ENCODE measurements around the gene COL10A1. TPM values are rescaled to one million over a fixed set of nuclear protein-coding genes. Genes with fewer than 3 reads are reported as not detected.
A peak's percentile ranks its signal among the peaks of the same experiment; 100 is the strongest.

Gene COL10A1
- total and polyA plus RNA-seq, 10 of the 15 experiments (the other 5 are each of a cell fraction or from before 2014, with no cell fraction given) = 0.02 to 0.33 (median 0.06) TPM; not detected in 5

DNA sequence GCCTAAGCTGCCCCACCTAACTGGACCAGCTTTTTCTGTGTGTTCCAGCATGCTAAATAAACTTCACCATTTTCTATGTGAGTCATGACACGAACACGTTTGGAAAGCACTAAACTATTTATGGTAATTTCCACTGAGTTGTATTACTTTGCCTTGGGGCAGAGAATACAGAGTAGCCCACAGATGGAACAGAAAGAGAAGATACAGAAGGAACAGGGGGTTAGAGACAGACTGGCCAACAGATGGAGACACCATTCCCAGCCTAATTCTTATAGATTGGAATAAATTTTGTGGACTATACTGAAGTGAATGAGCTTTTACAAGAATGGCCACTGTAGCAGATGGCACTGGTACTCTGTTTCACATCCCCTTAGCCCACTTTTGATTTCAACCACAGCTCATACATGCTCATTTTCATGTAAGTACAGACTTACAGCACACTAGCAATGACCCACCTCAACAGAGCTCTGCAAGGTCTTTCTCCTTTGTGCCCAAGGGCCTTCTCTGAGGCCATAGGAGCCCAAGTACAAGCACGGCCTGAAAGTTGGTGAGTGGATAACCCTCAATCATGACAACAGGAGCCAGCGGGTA, 38.4 kb downstream of the COL10A1 start (continued):
- TF ChIP-seq BHLHE40 (IDR thresholded peaks at IDR 0.05; ENCODE audit: borderline replicate concordance in 1 of 2, low read depth in 2 of 2, low read length in 1 of 2) = peak in 1 of 2 experiments; percentile 36; a peak in 2 of 4 replicates
- peak; percentile 69 for TF ChIP-seq ATF2 (IDR thresholded peaks at IDR 0.05; ENCODE audit: low read length)
- TF ChIP-seq RAD21 (IDR thresholded peaks at IDR 0.05; ENCODE audit: insufficient read depth, low read depth, low read length) = 0 out of 2 replicates have a peak, but pooled peaks have one; percentile 4
- peak; percentile 65; the same call in 2 of the 3 replicates for TF ChIP-seq POU2F2 (IDR thresholded peaks at IDR 0.05; ENCODE audit: borderline replicate concordance, low read depth, low read length)
- peak; percentile 6 for TF ChIP-seq SP1 (IDR thresholded peaks at IDR 0.05; ENCODE audit: low read depth, low read length)
- no peak for TF ChIP-seq BMI1 (IDR thresholded peaks at IDR 0.05; ENCODE audit: borderline replicate concordance)
- TF ChIP-seq BACH1 (IDR thresholded peaks at IDR 0.05; ENCODE audit: borderline replicate concordance) = no peak
- peak; percentile 72 for TF ChIP-seq POLR2AphosphoS5 (IDR thresholded peaks at IDR 0.05; ENCODE audit: low read length)
- TF ChIP-seq MTA3 (IDR thresholded peaks at IDR 0.05; ENCODE audit: borderline replicate concordance, low read length) = 0 out of 2 replicates have a peak, but pooled peaks have one; percentile 27
- TF ChIP-seq TCF3 (IDR thresholded peaks at IDR 0.05; ENCODE audit: borderline replicate concordance, insufficient read depth, low read depth, low read length) = peak; percentile 87; the same call in 1 of the 2 replicates
- TF ChIP-seq, protein P1, sequence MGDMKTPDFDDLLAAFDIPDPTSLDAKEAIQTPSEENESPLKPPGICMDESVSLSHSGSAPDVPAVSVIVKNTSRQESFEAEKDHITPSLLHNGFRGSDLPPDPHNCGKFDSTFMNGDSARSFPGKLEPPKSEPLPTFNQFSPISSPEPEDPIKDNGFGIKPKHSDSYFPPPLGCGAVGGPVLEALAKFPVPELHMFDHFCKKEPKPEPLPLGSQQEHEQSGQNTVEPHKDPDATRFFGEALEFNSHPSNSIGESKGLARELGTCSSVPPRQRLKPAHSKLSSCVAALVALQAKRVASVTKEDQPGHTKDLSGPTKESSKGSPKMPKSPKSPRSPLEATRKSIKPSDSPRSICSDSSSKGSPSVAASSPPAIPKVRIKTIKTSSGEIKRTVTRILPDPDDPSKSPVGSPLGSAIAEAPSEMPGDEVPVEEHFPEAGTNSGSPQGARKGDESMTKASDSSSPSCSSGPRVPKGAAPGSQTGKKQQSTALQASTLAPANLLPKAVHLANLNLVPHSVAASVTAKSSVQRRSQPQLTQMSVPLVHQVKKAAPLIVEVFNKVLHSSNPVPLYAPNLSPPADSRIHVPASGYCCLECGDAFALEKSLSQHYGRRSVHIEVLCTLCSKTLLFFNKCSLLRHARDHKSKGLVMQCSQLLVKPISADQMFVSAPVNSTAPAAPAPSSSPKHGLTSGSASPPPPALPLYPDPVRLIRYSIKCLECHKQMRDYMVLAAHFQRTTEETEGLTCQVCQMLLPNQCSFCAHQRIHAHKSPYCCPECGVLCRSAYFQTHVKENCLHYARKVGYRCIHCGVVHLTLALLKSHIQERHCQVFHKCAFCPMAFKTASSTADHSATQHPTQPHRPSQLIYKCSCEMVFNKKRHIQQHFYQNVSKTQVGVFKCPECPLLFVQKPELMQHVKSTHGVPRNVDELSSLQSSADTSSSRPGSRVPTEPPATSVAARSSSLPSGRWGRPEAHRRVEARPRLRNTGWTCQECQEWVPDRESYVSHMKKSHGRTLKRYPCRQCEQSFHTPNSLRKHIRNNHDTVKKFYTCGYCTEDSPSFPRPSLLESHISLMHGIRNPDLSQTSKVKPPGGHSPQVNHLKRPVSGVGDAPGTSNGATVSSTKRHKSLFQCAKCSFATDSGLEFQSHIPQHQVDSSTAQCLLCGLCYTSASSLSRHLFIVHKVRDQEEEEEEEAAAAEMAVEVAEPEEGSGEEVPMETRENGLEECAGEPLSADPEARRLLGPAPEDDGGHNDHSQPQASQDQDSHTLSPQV (IDR thresholded peaks at IDR 0.05) = no peak
- TF ChIP-seq, protein P2, sequence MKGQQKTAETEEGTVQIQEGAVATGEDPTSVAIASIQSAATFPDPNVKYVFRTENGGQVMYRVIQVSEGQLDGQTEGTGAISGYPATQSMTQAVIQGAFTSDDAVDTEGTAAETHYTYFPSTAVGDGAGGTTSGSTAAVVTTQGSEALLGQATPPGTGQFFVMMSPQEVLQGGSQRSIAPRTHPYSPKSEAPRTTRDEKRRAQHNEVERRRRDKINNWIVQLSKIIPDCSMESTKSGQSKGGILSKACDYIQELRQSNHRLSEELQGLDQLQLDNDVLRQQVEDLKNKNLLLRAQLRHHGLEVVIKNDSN (IDR thresholded peaks at IDR 0.05; ENCODE audit: borderline replicate concordance, extremely low read length, insufficient read depth, low read depth, low read length) = no peak
- TF ChIP-seq CHD4 (IDR thresholded peaks at IDR 0.05) = no peak
- peak; percentile 79 for TF ChIP-seq FOXM1 (IDR thresholded peaks at IDR 0.05; ENCODE audit: low read depth, low read length)
- no peak for TF ChIP-seq GABPA (IDR thresholded peaks at IDR 0.05; ENCODE audit: low read depth)
- no peak for TF ChIP-seq ZZZ3 (IDR thresholded peaks at IDR 0.05; ENCODE audit: control insufficient read depth, insufficient read length, low read depth)
- TF ChIP-seq CHD2 (IDR thresholded peaks at IDR 0.05; ENCODE audit: borderline replicate concordance, low read depth, low read length) = peak; percentile 7; the same call in 1 of the 2 replicates
- TF ChIP-seq NFYA (IDR thresholded peaks at IDR 0.05; ENCODE audit: borderline replicate concordance, low read depth, low read length) = no peak
